Adrenal gland (tissue), 5 donors: Measurements from ENCODE around the gene VWA5B1.

Experiments used
- CTCF ChIP-seq, 6 experiments: fragments of 450-650 bp in 4 of 6; fragments of 200-600 bp in 2 of 6; sonication (generic) in 1 of 6; IDR thresholded peaks; 1 replicate in 5 of 6; 2 replicates in 1 of 6; pipeline versions ENCODE4 v1.5.1 to v1.8.0; 2016 to 2021; ENCODE audit warnings: antibody characterized with exemption in 6 of 6, mild to moderate bottlenecking in 2 of 6, moderate library complexity in 1 of 6
- POLR2A ChIP-seq, 2 donors: fragments of 450-650 bp; IDR thresholded peaks; one replicate each; pipeline ENCODE4 v1.6.1; 2017; ENCODE audit warnings: antibody characterized with exemption in 2 of 2, mild to moderate bottlenecking in 2 of 2, moderate library complexity in 1 of 2
- donor health status: DM: no; HTN: no; CAD: no.

GRCh38 chr1:20349971-20350370, 59.3 kb downstream of the VWA5B1 start:
- TF ChIP-seq CTCF (IDR thresholded peaks at IDR 0.05): no peak
- TF ChIP-seq POLR2A (IDR thresholded peaks at IDR 0.05): no peak
